Stomach (tissue), 4 donors: ENCODE results near the gene METTL25.

Source experiments
- CTCF ChIP-seq, 7 experiments: fragments of 450-650 bp in 4 of 7; fragments of 200-600 bp in 3 of 7; sonication (generic) in 3 of 7; IDR thresholded peaks; one replicate each; pipeline ENCODE4 v1.5.1; 2016 to 2019; ENCODE audit warnings: antibody characterized with exemption in 7 of 7, control low read depth in 2 of 7, mild to moderate bottlenecking in 1 of 7
- EP300 ChIP-seq: sonication (generic); formaldehyde crosslinking; IDR thresholded peaks from one replicate; pipeline ENCODE4 v1.6.1; 2017; ENCODE audit warnings: antibody characterized with exemption
- POLR2A ChIP-seq, 4 donors: fragments of 450-650 bp; IDR thresholded peaks; one replicate each; pipeline ENCODE4 v1.6.1; 2016; ENCODE audit warnings: antibody characterized with exemption in 4 of 4, control low read depth in 2 of 4, mild to moderate bottlenecking in 1 of 4, moderate library complexity in 1 of 4
- POLR2AphosphoS5 ChIP-seq, 3 donors: sonication (generic); formaldehyde crosslinking; IDR thresholded peaks; one replicate each; pipeline ENCODE4 v1.6.1; 2016; ENCODE audit warnings: antibody characterized with exemption in 3 of 3

- TF ChIP-seq CTCF (IDR thresholded peaks at IDR 0.05) (no peak), POLR2A (IDR thresholded peaks at IDR 0.05) (no peak), EP300 (no peak), POLR2AphosphoS5 (IDR thresholded peaks at IDR 0.05) (no peak)
Observed at GRCh38 chr12:82515652-82516051, 157.3 kb downstream of the METTL25 start.
